HEK293 (cell line): ENCODE measurements around the gene OR4D1.

Experiments used
- CTCF ChIA-PET: fragments of 350-600 bp; formaldehyde crosslinking; extraction: SDS; loops from one replicate; lab custom pipeline; 2021; ENCODE audit warnings: antibody characterized with exemption; lab: Yijun Ruan, JAX
- POLR2A ChIA-PET: fragments of 300-600 bp; formaldehyde crosslinking; extraction: SDS; loops from one replicate; lab custom pipeline; 2020; ENCODE audit warnings: antibody characterized with exemption, inconsistent platforms; lab: Yijun Ruan, JAX
- H3K27ac ChIP-seq: fragments of 200-500 bp; sonication (Bioruptor generic); 2 replicates; pipeline ENCODE4 v1.5.1; 2014; ENCODE audit warnings: low read depth, low read length, control low read depth, inconsistent platforms; ENCODE audit errors: extremely low read depth
- H3K36me3 ChIP-seq, 2 experiments: fragments of 200-500 bp in 1 of 2; sonication (Bioruptor generic) in 1 of 2; 1 replicate in 1 of 2; 2 replicates in 1 of 2; pipeline ENCODE4 v1.5.1; 2014 to 2017; ENCODE audit warnings: inconsistent platforms in 2 of 2, low read length in 2 of 2; ENCODE audit not compliant: control insufficient read depth in 2 of 2, insufficient read depth in 1 of 2
- H3K4me1 ChIP-seq: fragments of 200-500 bp; sonication (Bioruptor generic); 2 replicates; pipeline ENCODE4 v1.5.1; 2014; ENCODE audit warnings: mild to moderate bottlenecking, low read length, inconsistent platforms; ENCODE audit not compliant: control insufficient read depth, insufficient read depth
- H3K4me3 ChIP-seq: 2 replicates; pipeline ENCODE4 v1.5.1; 2011; ENCODE audit warnings: low read depth, mild to moderate bottlenecking, control low read depth, low read length, moderate library complexity
- H3K9me3 ChIP-seq: fragments of 200-500 bp; sonication (Bioruptor generic); 2 replicates; pipeline ENCODE4 v1.5.1; 2014; ENCODE audit warnings: low read depth, low read length, inconsistent platforms; ENCODE audit not compliant: control insufficient read depth, insufficient read depth
- BCL11B ChIP-seq: fragments of 450-650 bp; formaldehyde crosslinking; IDR thresholded peaks from 2 replicates; pipeline ENCODE4 v1.5.1; 2016; ENCODE audit warnings: low read depth, missing biosample characterization, missing genetic modification characterization
- GLI4 ChIP-seq: fragments of 450-650 bp; formaldehyde crosslinking; IDR thresholded peaks from 2 replicates; pipeline ENCODE4 v1.5.1; 2016; ENCODE audit warnings: missing biosample characterization, missing genetic modification characterization
- HOXD13 ChIP-seq: sonication (generic); formaldehyde crosslinking; IDR thresholded peaks from 2 replicates; pipeline ENCODE4 v1.8.0; 2022; ENCODE audit warnings: missing genetic modification reagents, borderline replicate concordance
- KLF1 ChIP-seq: fragments of 450-650 bp; formaldehyde crosslinking; IDR thresholded peaks from 2 replicates; pipeline ENCODE4 v1.5.1; 2016; ENCODE audit warnings: missing biosample characterization, missing genetic modification characterization
- KLF7 ChIP-seq: fragments of 450-650 bp; formaldehyde crosslinking; IDR thresholded peaks from 2 replicates; pipeline ENCODE4 v1.5.1; 2016; ENCODE audit warnings: missing biosample characterization, missing genetic modification characterization, borderline replicate concordance
- PRDM6 ChIP-seq: fragments of 450-650 bp; formaldehyde crosslinking; IDR thresholded peaks from 2 replicates; pipeline ENCODE4 v1.5.1; 2017; ENCODE audit warnings: missing biosample characterization, missing genetic modification characterization
- SALL2 ChIP-seq: fragments of 450-650 bp; formaldehyde crosslinking; IDR thresholded peaks from 2 replicates; pipeline ENCODE4 v1.5.0; 2017; ENCODE audit warnings: missing biosample characterization, mild to moderate bottlenecking, missing genetic modification characterization, borderline replicate concordance
- SP2 ChIP-seq: fragments of 450-650 bp; formaldehyde crosslinking; IDR thresholded peaks from 2 replicates; pipeline ENCODE4 v1.5.1; 2016; ENCODE audit warnings: missing biosample characterization, missing genetic modification characterization
- ZBTB21 ChIP-seq: fragments of 450-650 bp; formaldehyde crosslinking; IDR thresholded peaks from 2 replicates; pipeline ENCODE4 v1.5.1; 2017; ENCODE audit warnings: missing biosample characterization, missing genetic modification characterization
- ZBTB48 ChIP-seq: fragments of 450-650 bp; formaldehyde crosslinking; IDR thresholded peaks from 2 replicates; pipeline ENCODE4 v1.5.1; 2016; ENCODE audit warnings: missing biosample characterization, missing genetic modification characterization
- ZBTB49 ChIP-seq: fragments of 450-650 bp; formaldehyde crosslinking; IDR thresholded peaks from 2 replicates; pipeline ENCODE4 v1.5.1; 2016; ENCODE audit warnings: missing biosample characterization, missing genetic modification characterization, low read depth
- ZNF133 ChIP-seq: fragments of 450-650 bp; formaldehyde crosslinking; IDR thresholded peaks from 2 replicates; pipeline ENCODE4 v1.5.1; 2016; ENCODE audit warnings: missing biosample characterization, missing genetic modification characterization
- ZNF292 ChIP-seq: fragments of 450-650 bp; formaldehyde crosslinking; IDR thresholded peaks from 2 replicates; pipeline ENCODE4 v1.5.1; 2016; ENCODE audit warnings: low read depth, missing biosample characterization, missing genetic modification characterization, borderline replicate concordance
- ZNF350 ChIP-seq: fragments of 450-650 bp; formaldehyde crosslinking; IDR thresholded peaks from 2 replicates; pipeline ENCODE4 v1.5.0; 2017; ENCODE audit warnings: missing biosample characterization, mild to moderate bottlenecking, missing genetic modification characterization
- ZNF433 ChIP-seq: fragments of 450-650 bp; formaldehyde crosslinking; IDR thresholded peaks from 2 replicates; pipeline ENCODE4 v1.5.1; 2016; ENCODE audit warnings: missing biosample characterization, missing genetic modification characterization, low read depth
- ZNF514 ChIP-seq: fragments of 450-650 bp; formaldehyde crosslinking; IDR thresholded peaks from 2 replicates; pipeline ENCODE4 v1.5.1; 2016; ENCODE audit warnings: missing biosample characterization, missing genetic modification characterization
- ZNF571 ChIP-seq: fragments of 450-650 bp; formaldehyde crosslinking; IDR thresholded peaks from 2 replicates; pipeline ENCODE4 v1.5.0; 2017; ENCODE audit warnings: missing biosample characterization, missing genetic modification characterization
- ZNF621 ChIP-seq: fragments of 450-650 bp; formaldehyde crosslinking; IDR thresholded peaks from 2 replicates; pipeline ENCODE4 v1.5.1; 2017; ENCODE audit warnings: missing biosample characterization, missing genetic modification characterization
- ZNF629 ChIP-seq: fragments of 450-650 bp; formaldehyde crosslinking; IDR thresholded peaks from 2 replicates; pipeline ENCODE4 v1.5.1; 2017; ENCODE audit warnings: missing biosample characterization, missing genetic modification characterization
- ZNF654 ChIP-seq: fragments of 450-650 bp; formaldehyde crosslinking; IDR thresholded peaks from 2 replicates; pipeline ENCODE4 v1.5.1; 2016; ENCODE audit warnings: low read depth, missing biosample characterization, missing genetic modification characterization
- ZNF658 ChIP-seq: fragments of 450-650 bp; formaldehyde crosslinking; IDR thresholded peaks from 2 replicates; pipeline ENCODE4; 2016; ENCODE audit warnings: missing biosample characterization, missing genetic modification characterization
- ZNF692 ChIP-seq: fragments of 450-650 bp; formaldehyde crosslinking; IDR thresholded peaks from 2 replicates; pipeline ENCODE4 v1.5.1; 2016; ENCODE audit warnings: missing biosample characterization, missing genetic modification characterization
- ZNF768 ChIP-seq: fragments of 450-650 bp; formaldehyde crosslinking; IDR thresholded peaks from 2 replicates; pipeline ENCODE4 v1.5.1; 2018; ENCODE audit warnings: missing biosample characterization, mild to moderate bottlenecking, missing genetic modification characterization
- ZNF777 ChIP-seq: fragments of 450-650 bp; formaldehyde crosslinking; IDR thresholded peaks from 2 replicates; pipeline ENCODE4 v1.5.1; 2017; ENCODE audit warnings: missing biosample characterization, missing genetic modification characterization, borderline replicate concordance
- ZNF830 ChIP-seq: fragments of 450-650 bp; IDR thresholded peaks from 2 replicates; pipeline ENCODE4 v1.5.0; 2018; ENCODE audit warnings: missing biosample characterization, missing genetic modification characterization, low read depth, mild to moderate bottlenecking, moderate library complexity
- TF ChIP-seq, protein P1 (sequence below): fragments of 450-650 bp; formaldehyde crosslinking; IDR thresholded peaks from 2 replicates; pipeline ENCODE4 v1.5.1; 2016; ENCODE audit warnings: missing biosample characterization, missing genetic modification characterization
- TF ChIP-seq, protein P2 (sequence below): fragments of 450-650 bp; formaldehyde crosslinking; IDR thresholded peaks from 2 replicates; pipeline ENCODE4 v1.5.1; 2017; ENCODE audit warnings: missing biosample characterization, mild to moderate bottlenecking, missing genetic modification characterization, moderate library complexity

OR4D1 gene

DNA sequence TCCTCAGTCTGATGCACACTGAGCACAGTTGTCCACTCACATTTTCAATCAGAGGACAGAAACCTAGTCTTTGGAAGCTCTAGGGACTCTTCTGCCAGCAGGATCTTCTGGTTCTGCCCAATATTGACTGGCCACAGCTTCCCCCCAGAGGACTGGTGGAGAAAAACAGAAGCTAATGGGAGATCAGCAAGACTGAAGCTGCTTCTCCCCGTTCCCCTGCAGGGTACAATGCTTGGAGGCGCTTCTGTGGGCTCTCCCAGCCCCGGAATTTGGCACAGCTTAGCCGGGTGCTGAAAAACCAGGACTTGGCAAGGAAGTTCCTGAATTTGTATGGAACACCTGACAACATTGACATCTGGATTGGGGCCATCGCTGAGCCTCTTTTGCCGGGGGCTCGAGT is 54.7 kb downstream of the OR4D1 start (continued):
- TF ChIP-seq, protein P1, sequence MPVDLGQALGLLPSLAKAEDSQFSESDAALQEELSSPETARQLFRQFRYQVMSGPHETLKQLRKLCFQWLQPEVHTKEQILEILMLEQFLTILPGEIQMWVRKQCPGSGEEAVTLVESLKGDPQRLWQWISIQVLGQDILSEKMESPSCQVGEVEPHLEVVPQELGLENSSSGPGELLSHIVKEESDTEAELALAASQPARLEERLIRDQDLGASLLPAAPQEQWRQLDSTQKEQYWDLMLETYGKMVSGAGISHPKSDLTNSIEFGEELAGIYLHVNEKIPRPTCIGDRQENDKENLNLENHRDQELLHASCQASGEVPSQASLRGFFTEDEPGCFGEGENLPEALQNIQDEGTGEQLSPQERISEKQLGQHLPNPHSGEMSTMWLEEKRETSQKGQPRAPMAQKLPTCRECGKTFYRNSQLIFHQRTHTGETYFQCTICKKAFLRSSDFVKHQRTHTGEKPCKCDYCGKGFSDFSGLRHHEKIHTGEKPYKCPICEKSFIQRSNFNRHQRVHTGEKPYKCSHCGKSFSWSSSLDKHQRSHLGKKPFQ (tag by site-specific recombination) = no peak
- TF ChIP-seq ZNF777 (tag by site-specific recombination) (no peak), ZBTB49 (no peak)

GRCh38 chr17:58204796-58205195 is 56.6 kb downstream of the OR4D1 start:
- Histone ChIP-seq H3K36me3 (peaks cover 5 to 47% of the 10 kb centered on the region in 2 experiments; a peak in 2 of 3 replicates), H3K9me3 (no peaks in the 10 kb centered on the region), H3K27ac (no peak overlapping the region), H3K4me3 (no peak overlapping the region), H3K4me1 (no peaks in the 10 kb centered on the region; the same call in 1 of the 2 replicates)
- ChIA-PET CTCF (no interaction called here), POLR2A (interaction anchor here (1.0 kb wide), 1 partner anchor 13 kb away, joined by 6 read pairs; no protein-coding TSS in a partner anchor)
- TF ChIP-seq KLF1 (tag by site-specific recombination) = no peak
- no peak for TF ChIP-seq ZNF658
- TF ChIP-seq KLF7 (tag by site-specific recombination) = no peak
- no peak for TF ChIP-seq ZNF514 (tag by site-specific recombination)
- no peak for TF ChIP-seq ZBTB48 (tag by site-specific recombination)
- no peak for TF ChIP-seq ZNF629 (tag by site-specific recombination)

GRCh38 chr17:58205936-58206335 is 57.8 kb downstream of the OR4D1 start:
- H3K4me3 ChIP-seq = no peak overlapping the region
- ChIA-PET POLR2A (no interaction called here), CTCF (no interaction called here)
- H3K9me3 ChIP-seq = no peaks in the 10 kb centered on the region
- H3K4me1 ChIP-seq = no peaks in the 10 kb centered on the region
- no peak overlapping the region for H3K27ac ChIP-seq
- peaks cover 13 to 58% of the 10 kb centered on the region in 2 experiments; a peak in 2 of 3 replicates for H3K36me3 ChIP-seq
- TF ChIP-seq ZNF692 = no peak
- TF ChIP-seq, protein P2, sequence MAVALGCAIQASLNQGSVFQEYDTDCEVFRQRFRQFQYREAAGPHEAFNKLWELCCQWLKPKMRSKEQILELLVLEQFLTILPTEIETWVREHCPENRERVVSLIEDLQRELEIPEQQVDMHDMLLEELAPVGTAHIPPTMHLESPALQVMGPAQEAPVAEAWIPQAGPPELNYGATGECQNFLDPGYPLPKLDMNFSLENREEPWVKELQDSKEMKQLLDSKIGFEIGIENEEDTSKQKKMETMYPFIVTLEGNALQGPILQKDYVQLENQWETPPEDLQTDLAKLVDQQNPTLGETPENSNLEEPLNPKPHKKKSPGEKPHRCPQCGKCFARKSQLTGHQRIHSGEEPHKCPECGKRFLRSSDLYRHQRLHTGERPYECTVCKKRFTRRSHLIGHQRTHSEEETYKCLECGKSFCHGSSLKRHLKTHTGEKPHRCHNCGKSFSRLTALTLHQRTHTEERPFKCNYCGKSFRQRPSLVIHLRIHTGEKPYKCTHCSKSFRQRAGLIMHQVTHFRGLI (tag by site-specific recombination) = no peak
- no peak for TF ChIP-seq SALL2 (tag by site-specific recombination)
- no peak for TF ChIP-seq ZNF654 (tag by site-specific recombination)
- no peak for TF ChIP-seq ZNF433 (tag by site-specific recombination)
- TF ChIP-seq PRDM6 (tag by site-specific recombination) = no peak
- no peak for TF ChIP-seq ZNF571 (tag by site-specific recombination)
- no peak for TF ChIP-seq ZNF292
- TF ChIP-seq ZNF350 = no peak
- TF ChIP-seq ZNF830 (tag by site-specific recombination) = no peak
- no peak for TF ChIP-seq ZNF621 (tag by site-specific recombination)
- no peak for TF ChIP-seq ZNF768 (tag by site-specific recombination)
- TF ChIP-seq GLI4 = no peak
- TF ChIP-seq HOXD13 (CRISPR knock-in tag) = no peak
- no peak for TF ChIP-seq BCL11B (tag by site-specific recombination)
- TF ChIP-seq ZNF133 (tag by site-specific recombination) = no peak
- no peak for TF ChIP-seq ZBTB21 (tag by site-specific recombination)
- no peak for TF ChIP-seq SP2 (tag by site-specific recombination)
